CD4-positive, alpha-beta T cell (primary cell): ENCODE measurements around the gene SEMA4B. TPM values are rescaled to one million over a fixed set of nuclear protein-coding genes. Genes with fewer than 3 reads are reported as not detected.

Experiments used
- ATAC-seq: fragments of 200-7000 bp; cut with Tn5 transposase; one replicate; pipeline ENCODE4 v1.10.0; 2022; ENCODE audit warnings: mild to moderate bottlenecking; ENCODE audit not compliant: poor library complexity
- CTCF ChIA-PET: fragments of 350-600 bp; sonication (Branson Sonifier 250); formaldehyde crosslinking; loops from one replicate; lab custom pipeline; 2021; ENCODE audit warnings: antibody characterized with exemption, inconsistent platforms; lab: Charles Lee
- POLR2A ChIA-PET: fragments of 350-600 bp; sonication (Branson Sonifier 250); formaldehyde crosslinking; loops from one replicate; lab custom pipeline; 2021; ENCODE audit warnings: antibody characterized with exemption, inconsistent platforms; lab: Charles Lee
- DNase-seq, 14 experiments: peaks; one replicate each; pipeline ENCODE4 v3.0.0-alpha.2; 2013 to 2020; ENCODE audit warnings: mixed read lengths in 2 of 14
- H3K27ac ChIP-seq, 2 donors: one replicate each; pipeline versions ENCODE4 v1.5.1 to v1.7.0; 2013; ENCODE audit warnings: low read length in 2 of 2, low read depth in 1 of 2, mild to moderate bottlenecking in 1 of 2
- H3K27me3 ChIP-seq, 2 experiments: 1 replicate in 1 of 2; 2 replicates in 1 of 2; pipeline versions ENCODE4 v1.6.1 to v1.7.0; 2013; ENCODE audit warnings: low read length in 2 of 2, control low read depth in 1 of 2, mild to moderate bottlenecking in 1 of 2, moderate library complexity in 1 of 2; ENCODE audit not compliant: insufficient read depth in 2 of 2, control insufficient read depth in 1 of 2
- H3K36me3 ChIP-seq: one replicate; pipeline ENCODE4 v1.6.1; 2013; ENCODE audit warnings: low read length, control low read depth; ENCODE audit not compliant: insufficient read depth
- H3K4me1 ChIP-seq: one replicate; pipeline ENCODE4 v1.6.1; 2013; ENCODE audit warnings: low read length, control low read depth; ENCODE audit not compliant: insufficient read depth
- H3K4me3 ChIP-seq: one replicate; pipeline ENCODE4 v1.5.1; 2013; ENCODE audit warnings: mild to moderate bottlenecking, low read length, moderate library complexity
- H3K9me3 ChIP-seq, 2 experiments: 1 replicate in 1 of 2; 2 replicates in 1 of 2; pipeline versions ENCODE4 v1.6.1 to v1.7.0; 2013; ENCODE audit warnings: low read length in 2 of 2, mild to moderate bottlenecking in 2 of 2, control low read depth in 1 of 2, moderate library complexity in 1 of 2; ENCODE audit not compliant: control insufficient read depth in 1 of 2, insufficient read depth in 1 of 2
- H3K27ac Mint-ChIP-seq: one replicate; pipeline ENCODE4 v1.8.0; 2020; ENCODE audit warnings: mixed read lengths
- H3K27me3 Mint-ChIP-seq: one replicate; pipeline ENCODE4 v1.8.0; 2021; ENCODE audit warnings: mixed read lengths
- H3K36me3 Mint-ChIP-seq: one replicate; pipeline ENCODE4 v1.8.0; 2021; ENCODE audit warnings: low read depth, mixed read lengths
- H3K4me1 Mint-ChIP-seq: one replicate; pipeline ENCODE4 v1.8.0; 2021; ENCODE audit warnings: low read depth, mixed read lengths
- H3K4me3 Mint-ChIP-seq: one replicate; pipeline ENCODE4 v1.8.0; 2020; ENCODE audit warnings: mild to moderate bottlenecking, mixed read lengths
- H3K9me3 Mint-ChIP-seq: one replicate; pipeline ENCODE4 v1.8.0; 2020; ENCODE audit warnings: mixed read lengths
- intact Hi-C, 2 experiments: fragments of 100-400 bp; cut with DNase I in 1 of 2; cut with micrococcal nuclease in 1 of 2; formaldehyde crosslinking; loops; one replicate each; pipeline versions ENCODE4 v1.15.1 to v1.9.0; 2023 to 2025; cut with DNase I, micrococcal nuclease
- total RNA-seq, 174 experiments: library from RNA in 2 of 174; stranded (reverse) in 2 of 174; gene quantifications; one replicate each; pipeline ENCODE4 v1.2.3 and lab custom pipeline; 2021 to 2026
- TF ChIP-seq, protein P1 (sequence below): fragments of 200-600 bp; IDR thresholded peaks from one replicate; pipeline ENCODE4 v1.8.0; 2022; ENCODE audit warnings: antibody characterized with exemption, mild to moderate bottlenecking

SEMA4B gene
- total RNA-seq, 2 experiments from 2014 or later: 8.0 to 9.5 TPM

DNA sequence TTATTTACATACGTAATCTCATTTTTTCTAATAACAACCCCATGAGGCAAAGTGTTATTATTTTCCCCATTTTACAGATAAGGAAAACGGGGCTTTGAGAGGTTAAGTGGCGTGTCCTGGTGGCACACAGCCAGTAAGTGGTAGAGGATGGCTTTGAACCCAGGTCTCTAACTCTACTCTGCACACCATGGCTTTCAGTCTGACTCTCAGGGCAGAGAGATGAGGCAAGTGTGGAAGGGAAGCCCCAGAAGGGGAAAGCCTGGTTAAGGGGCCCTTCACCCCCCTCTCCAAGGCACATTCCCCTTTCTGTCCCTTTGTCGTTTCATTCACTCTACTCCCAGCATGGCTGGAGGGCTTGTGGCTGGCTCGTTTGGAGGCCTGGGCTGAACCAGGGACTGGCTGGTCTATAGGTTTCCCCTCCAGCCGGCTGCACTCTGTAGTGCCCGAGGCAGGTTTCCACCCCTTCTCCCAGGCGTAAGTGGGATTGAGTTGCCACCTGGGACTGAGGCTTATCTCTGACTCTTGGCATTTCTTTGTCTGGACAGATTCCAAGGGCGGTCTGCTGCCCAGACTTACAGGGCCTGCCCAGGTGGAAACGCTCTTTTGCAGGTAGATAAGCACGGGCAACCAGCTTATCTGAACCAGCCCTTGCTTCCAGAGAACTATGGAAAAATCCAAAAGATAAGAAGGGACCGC, 12.1 kb downstream of the SEMA4B start:
- Mint-ChIP-seq H3K4me1 (peaks cover 19% of the 10 kb centered on the region), H3K36me3 (peaks cover 6% of the 10 kb centered on the region), H3K27me3 (no peaks in the 10 kb centered on the region), H3K27ac (no peak overlapping the region), H3K9me3 (no peaks in the 10 kb centered on the region), H3K4me3 (no peak overlapping the region)
- Histone ChIP-seq H3K27ac (no peak overlapping the region), H3K9me3 (no peaks in the 10 kb centered on the region), H3K36me3 (peaks cover 10% of the 10 kb centered on the region), H3K4me3 (no peak overlapping the region), H3K4me1 (peaks cover 23% of the 10 kb centered on the region), H3K27me3 (no peaks in the 10 kb centered on the region)
- ATAC-seq (no peak), DNase-seq (no peak)
- intact Hi-C loops: no loop called here
- ChIA-PET CTCF (no interaction called here), POLR2A (interaction anchor here (0.7 kb wide), 1 partner anchor 12 kb away, joined by 3 read pairs; the partner anchor contains the start of gene SEMA4B)
- TF ChIP-seq, protein P1, sequence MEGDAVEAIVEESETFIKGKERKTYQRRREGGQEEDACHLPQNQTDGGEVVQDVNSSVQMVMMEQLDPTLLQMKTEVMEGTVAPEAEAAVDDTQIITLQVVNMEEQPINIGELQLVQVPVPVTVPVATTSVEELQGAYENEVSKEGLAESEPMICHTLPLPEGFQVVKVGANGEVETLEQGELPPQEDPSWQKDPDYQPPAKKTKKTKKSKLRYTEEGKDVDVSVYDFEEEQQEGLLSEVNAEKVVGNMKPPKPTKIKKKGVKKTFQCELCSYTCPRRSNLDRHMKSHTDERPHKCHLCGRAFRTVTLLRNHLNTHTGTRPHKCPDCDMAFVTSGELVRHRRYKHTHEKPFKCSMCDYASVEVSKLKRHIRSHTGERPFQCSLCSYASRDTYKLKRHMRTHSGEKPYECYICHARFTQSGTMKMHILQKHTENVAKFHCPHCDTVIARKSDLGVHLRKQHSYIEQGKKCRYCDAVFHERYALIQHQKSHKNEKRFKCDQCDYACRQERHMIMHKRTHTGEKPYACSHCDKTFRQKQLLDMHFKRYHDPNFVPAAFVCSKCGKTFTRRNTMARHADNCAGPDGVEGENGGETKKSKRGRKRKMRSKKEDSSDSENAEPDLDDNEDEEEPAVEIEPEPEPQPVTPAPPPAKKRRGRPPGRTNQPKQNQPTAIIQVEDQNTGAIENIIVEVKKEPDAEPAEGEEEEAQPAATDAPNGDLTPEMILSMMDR: no peak

DNA sequence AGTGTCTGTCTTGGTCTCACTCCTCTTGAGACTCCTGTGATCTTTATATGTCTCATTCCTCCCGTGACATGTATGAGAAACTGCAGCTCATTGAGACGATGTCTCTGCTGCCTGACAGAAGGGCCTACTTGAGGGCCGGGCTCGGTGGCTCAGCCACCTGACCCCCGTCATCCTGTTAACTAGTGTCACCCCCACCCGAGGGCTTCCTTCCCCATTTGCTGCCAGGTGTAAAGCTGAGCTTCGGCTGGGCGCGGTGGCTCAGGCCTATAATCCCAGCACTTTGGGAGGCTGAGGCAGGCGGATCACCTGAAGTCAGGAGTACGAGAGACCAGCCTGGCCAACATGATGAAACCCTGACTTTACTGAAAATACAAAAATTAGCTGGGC, 12.7 kb downstream of the SEMA4B start:
- Histone ChIP-seq H3K4me3 (no peak overlapping the region), H3K4me1 (peaks cover 23% of the 10 kb centered on the region), H3K9me3 (no peaks in the 10 kb centered on the region), H3K36me3 (peaks cover 10% of the 10 kb centered on the region), H3K27me3 (no peaks in the 10 kb centered on the region), H3K27ac (no peak overlapping the region)
- DNase-seq (no peak), ATAC-seq (no peak)
- H3K27me3 Mint-ChIP-seq: no peaks in the 10 kb centered on the region
- intact Hi-C loops: no loop called here
- no peak overlapping the region for H3K27ac Mint-ChIP-seq
- CTCF ChIA-PET: interaction anchor here (0.7 kb wide), 1 partner anchor 73 kb away, joined by 3 read pairs; no protein-coding TSS in a partner anchor
- POLR2A ChIA-PET: no interaction called here
- peaks cover 6% of the 10 kb centered on the region for H3K36me3 Mint-ChIP-seq
- H3K9me3 Mint-ChIP-seq: no peaks in the 10 kb centered on the region
- TF ChIP-seq, protein P1: no peak
- H3K4me3 Mint-ChIP-seq: no peak overlapping the region
- peaks cover 22% of the 10 kb centered on the region for H3K4me1 Mint-ChIP-seq

DNA sequence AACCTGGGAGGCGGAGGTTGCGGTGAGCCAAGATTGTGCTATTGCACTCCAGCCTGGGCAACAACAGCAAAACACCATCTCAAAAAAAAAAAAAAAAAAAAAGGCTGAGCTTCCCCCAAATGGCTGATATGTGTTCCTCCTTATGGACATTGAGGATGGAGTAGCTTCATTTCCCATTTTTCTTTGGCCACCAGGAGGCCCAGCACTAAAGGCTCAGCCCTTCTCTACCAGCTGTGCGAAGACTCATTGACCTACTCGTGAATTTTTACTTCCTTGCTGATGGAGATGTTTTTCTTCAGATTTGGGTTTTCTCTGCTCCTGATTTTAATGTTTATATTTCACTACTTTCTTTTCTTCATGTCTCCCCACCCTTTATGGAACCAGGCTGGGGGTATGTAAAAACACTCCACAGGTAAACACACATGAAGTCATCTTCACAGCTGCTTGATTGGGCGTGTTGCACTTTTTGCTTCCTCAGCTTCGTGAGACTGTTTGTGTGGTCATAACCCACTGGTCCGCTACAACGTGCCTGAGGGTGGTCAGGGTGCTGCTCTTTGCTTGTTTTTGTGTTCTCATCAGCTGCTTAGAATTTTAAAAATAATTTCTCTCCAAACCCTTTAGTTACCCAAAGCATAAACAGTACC, 13.5 kb downstream of the SEMA4B start:
- H3K27me3 ChIP-seq: no peaks in the 10 kb centered on the region
- H3K4me1 ChIP-seq: peaks cover 24% of the 10 kb centered on the region
- intact Hi-C loops: no loop called here
- Mint-ChIP-seq H3K27ac (no peak overlapping the region), H3K36me3 (peaks cover 6% of the 10 kb centered on the region), H3K9me3 (no peaks in the 10 kb centered on the region), H3K4me3 (no peak overlapping the region), H3K4me1 (peaks cover 26% of the 10 kb centered on the region), H3K27me3 (no peaks in the 10 kb centered on the region)
- ATAC-seq (no peak), DNase-seq (no peak)
- CTCF ChIA-PET: interaction anchor here (0.7 to 1.2 kb wide), 5 partner anchors 19 to 73 kb away, joined by 3 to 7 read pairs (median 3); partner anchors contain the start of genes CIB1 and GDPGP1
- TF ChIP-seq, protein P1: no peak
- H3K27ac ChIP-seq: no peak overlapping the region
- H3K9me3 ChIP-seq: no peaks in the 10 kb centered on the region
- no peak overlapping the region for H3K4me3 ChIP-seq
- peaks cover 10% of the 10 kb centered on the region for H3K36me3 ChIP-seq
- POLR2A ChIA-PET: interaction anchor here (1.5 kb wide), 1 partner anchor 13 kb away, joined by 5 read pairs; the partner anchor contains the start of gene SEMA4B
